ENCODE results near the gene TRIM46.

DNA sequence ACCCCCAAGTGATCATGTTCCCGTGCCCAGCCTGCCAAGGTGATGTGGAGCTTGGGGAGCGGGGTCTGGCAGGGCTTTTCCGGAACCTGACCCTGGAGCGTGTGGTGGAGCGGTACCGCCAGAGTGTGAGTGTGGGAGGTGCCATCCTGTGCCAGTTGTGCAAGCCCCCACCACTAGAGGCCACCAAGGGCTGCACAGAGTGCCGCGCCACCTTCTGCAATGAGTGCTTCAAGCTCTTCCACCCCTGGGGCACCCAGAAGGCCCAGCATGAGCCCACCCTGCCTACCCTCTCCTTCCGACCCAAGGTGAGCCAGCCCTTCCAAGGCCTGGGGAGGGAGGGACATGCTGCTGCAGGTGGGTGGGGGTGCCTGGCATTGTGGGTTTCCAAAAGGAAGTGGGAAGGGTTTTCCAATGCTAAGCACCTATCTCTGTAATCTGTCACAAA, 2.3 kb downstream of the TRIM46 start:
- TF ChIP-seq CEBPB (IDR thresholded peaks at IDR 0.05) (no peak), EP300 (IDR thresholded peaks at IDR 0.05; ENCODE audit: borderline replicate concordance) (no peak)

Data from Ishikawa (cell line).